Peyer's patch (tissue), 4 donors: ENCODE results near the gene SLC25A14.

Source experiments
- POLR2A ChIP-seq, 2 donors: fragments of 450-650 bp; IDR thresholded peaks; one replicate each; pipeline ENCODE4 v1.5.1; 2017; ENCODE audit warnings: antibody characterized with exemption in 2 of 2, mild to moderate bottlenecking in 2 of 2, moderate library complexity in 2 of 2
- TF ChIP-seq, protein P1 (sequence below), 6 experiments: fragments of 450-650 bp in 4 of 6; fragments of 200-600 bp in 2 of 6; sonication (generic) in 1 of 6; IDR thresholded peaks; one replicate each; pipeline ENCODE4 v1.5.1; 2017 to 2019; ENCODE audit warnings: antibody characterized with exemption in 6 of 6, mild to moderate bottlenecking in 3 of 6, moderate library complexity in 1 of 6

- TF ChIP-seq, protein P1, sequence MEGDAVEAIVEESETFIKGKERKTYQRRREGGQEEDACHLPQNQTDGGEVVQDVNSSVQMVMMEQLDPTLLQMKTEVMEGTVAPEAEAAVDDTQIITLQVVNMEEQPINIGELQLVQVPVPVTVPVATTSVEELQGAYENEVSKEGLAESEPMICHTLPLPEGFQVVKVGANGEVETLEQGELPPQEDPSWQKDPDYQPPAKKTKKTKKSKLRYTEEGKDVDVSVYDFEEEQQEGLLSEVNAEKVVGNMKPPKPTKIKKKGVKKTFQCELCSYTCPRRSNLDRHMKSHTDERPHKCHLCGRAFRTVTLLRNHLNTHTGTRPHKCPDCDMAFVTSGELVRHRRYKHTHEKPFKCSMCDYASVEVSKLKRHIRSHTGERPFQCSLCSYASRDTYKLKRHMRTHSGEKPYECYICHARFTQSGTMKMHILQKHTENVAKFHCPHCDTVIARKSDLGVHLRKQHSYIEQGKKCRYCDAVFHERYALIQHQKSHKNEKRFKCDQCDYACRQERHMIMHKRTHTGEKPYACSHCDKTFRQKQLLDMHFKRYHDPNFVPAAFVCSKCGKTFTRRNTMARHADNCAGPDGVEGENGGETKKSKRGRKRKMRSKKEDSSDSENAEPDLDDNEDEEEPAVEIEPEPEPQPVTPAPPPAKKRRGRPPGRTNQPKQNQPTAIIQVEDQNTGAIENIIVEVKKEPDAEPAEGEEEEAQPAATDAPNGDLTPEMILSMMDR (IDR thresholded peaks at IDR 0.05) = no peak
- no peak for TF ChIP-seq POLR2A (IDR thresholded peaks at IDR 0.05)
Observed at GRCh38 chrX:130336531-130336930, 3.2 kb upstream of the SLC25A14 start.
